ENCODE measurements around the gene MTFP1. TPM values are rescaled to one million over a fixed set of nuclear protein-coding genes. Genes with fewer than 3 reads are reported as not detected.
A peak's percentile ranks its signal among the peaks of the same experiment; 100 is the strongest.

The MTFP1 gene
- total and polyA plus RNA-seq, 4 donors = 6.8 to 20.2 (median 8.8) TPM

DNA sequence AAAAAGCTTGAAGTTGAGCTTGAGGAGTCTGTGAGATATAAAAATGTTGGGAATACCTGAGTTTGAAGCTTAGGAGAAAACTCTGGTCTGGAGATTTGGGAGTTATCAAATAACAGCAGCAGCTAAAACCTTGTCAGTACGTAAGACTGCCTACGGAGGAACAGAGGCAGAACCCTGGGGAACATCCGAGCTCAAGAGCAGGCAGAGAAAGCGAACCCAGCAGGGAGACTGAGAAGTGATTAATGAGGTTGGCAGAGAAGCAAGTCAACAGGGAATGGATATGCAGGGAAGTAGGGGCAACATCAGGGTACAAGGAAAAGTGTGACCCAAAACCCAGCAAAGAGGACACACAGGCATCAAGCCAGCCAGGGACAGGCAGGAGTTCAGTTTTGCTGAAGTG lies 12.6 kb upstream of the MTFP1 start:
- Histone ChIP-seq H3K27me3 (ENCODE audit: control insufficient read depth in 4 of 4, insufficient read depth in 4 of 4, low read length in 3 of 4) (no peaks in the 10 kb centered on the region), H3K4me1 (ENCODE audit: control insufficient read depth in 4 of 4, insufficient read depth in 4 of 4, low read length in 3 of 4) (peaks cover 6 to 79% (median 65%) of the 10 kb centered on the region in 4 donors), H3K27ac (ENCODE audit: low read depth in 1 of 2, low read length in 2 of 2) (peak overlapping the region in 1 of 2 donors; percentile 30), H3K9ac (ENCODE audit: low read depth in 1 of 2, low read length in 2 of 2) (no peak overlapping the region), H3K4me3 (ENCODE audit: low read depth in 1 of 3, low read length in 3 of 3) (no peak overlapping the region), H3K9me3 (ENCODE audit: control insufficient read depth in 4 of 4, low read length in 3 of 4) (no peaks in the 10 kb centered on the region), H3K36me3 (ENCODE audit: control insufficient read depth in 4 of 4, insufficient read depth in 3 of 4, low read depth in 1 of 4, low read length in 3 of 4) (peaks cover 5 to 81% (median 53%) of the 10 kb centered on the region in 4 donors)
- TF ChIP-seq, protein P1, sequence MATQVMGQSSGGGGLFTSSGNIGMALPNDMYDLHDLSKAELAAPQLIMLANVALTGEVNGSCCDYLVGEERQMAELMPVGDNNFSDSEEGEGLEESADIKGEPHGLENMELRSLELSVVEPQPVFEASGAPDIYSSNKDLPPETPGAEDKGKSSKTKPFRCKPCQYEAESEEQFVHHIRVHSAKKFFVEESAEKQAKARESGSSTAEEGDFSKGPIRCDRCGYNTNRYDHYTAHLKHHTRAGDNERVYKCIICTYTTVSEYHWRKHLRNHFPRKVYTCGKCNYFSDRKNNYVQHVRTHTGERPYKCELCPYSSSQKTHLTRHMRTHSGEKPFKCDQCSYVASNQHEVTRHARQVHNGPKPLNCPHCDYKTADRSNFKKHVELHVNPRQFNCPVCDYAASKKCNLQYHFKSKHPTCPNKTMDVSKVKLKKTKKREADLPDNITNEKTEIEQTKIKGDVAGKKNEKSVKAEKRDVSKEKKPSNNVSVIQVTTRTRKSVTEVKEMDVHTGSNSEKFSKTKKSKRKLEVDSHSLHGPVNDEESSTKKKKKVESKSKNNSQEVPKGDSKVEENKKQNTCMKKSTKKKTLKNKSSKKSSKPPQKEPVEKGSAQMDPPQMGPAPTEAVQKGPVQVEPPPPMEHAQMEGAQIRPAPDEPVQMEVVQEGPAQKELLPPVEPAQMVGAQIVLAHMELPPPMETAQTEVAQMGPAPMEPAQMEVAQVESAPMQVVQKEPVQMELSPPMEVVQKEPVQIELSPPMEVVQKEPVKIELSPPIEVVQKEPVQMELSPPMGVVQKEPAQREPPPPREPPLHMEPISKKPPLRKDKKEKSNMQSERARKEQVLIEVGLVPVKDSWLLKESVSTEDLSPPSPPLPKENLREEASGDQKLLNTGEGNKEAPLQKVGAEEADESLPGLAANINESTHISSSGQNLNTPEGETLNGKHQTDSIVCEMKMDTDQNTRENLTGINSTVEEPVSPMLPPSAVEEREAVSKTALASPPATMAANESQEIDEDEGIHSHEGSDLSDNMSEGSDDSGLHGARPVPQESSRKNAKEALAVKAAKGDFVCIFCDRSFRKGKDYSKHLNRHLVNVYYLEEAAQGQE (IDR thresholded peaks at IDR 0.05) = no peak
- TF ChIP-seq EGR1 (IDR thresholded peaks at IDR 0.05; ENCODE audit: low read depth in 2 of 2) (no peak), HNF4G (IDR thresholded peaks at IDR 0.05) (no peak), JUND (IDR thresholded peaks at IDR 0.05) (no peak), TAF1 (conservative IDR thresholded peaks at IDR 0.05) (no peak), FOXA2 (IDR thresholded peaks at IDR 0.05) (no peak), SP1 (IDR thresholded peaks at IDR 0.05) (no peak), HNF4A (conservative IDR thresholded peaks at IDR 0.05) (no peak), CTCF (IDR thresholded peaks at IDR 0.05; ENCODE audit: low read depth, low read length, missing input control) (no peak), FOXA1 (IDR thresholded peaks at IDR 0.05) (no peak), YY1 (IDR thresholded peaks at IDR 0.05) (no peak), ZBTB33 (IDR thresholded peaks at IDR 0.05) (no peak), RAD21 (IDR thresholded peaks at IDR 0.05) (no peak), RXRA (IDR thresholded peaks at IDR 0.05) (no peak)
- TF ChIP-seq, protein P2, sequence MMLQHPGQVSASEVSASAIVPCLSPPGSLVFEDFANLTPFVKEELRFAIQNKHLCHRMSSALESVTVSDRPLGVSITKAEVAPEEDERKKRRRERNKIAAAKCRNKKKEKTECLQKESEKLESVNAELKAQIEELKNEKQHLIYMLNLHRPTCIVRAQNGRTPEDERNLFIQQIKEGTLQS (IDR thresholded peaks at IDR 0.05) = no peak
- no peak for DNase-seq (ENCODE audit: low spot score)
- 94% methylated on average over 4 of the region's 4 CpGs for WGBS

DNA sequence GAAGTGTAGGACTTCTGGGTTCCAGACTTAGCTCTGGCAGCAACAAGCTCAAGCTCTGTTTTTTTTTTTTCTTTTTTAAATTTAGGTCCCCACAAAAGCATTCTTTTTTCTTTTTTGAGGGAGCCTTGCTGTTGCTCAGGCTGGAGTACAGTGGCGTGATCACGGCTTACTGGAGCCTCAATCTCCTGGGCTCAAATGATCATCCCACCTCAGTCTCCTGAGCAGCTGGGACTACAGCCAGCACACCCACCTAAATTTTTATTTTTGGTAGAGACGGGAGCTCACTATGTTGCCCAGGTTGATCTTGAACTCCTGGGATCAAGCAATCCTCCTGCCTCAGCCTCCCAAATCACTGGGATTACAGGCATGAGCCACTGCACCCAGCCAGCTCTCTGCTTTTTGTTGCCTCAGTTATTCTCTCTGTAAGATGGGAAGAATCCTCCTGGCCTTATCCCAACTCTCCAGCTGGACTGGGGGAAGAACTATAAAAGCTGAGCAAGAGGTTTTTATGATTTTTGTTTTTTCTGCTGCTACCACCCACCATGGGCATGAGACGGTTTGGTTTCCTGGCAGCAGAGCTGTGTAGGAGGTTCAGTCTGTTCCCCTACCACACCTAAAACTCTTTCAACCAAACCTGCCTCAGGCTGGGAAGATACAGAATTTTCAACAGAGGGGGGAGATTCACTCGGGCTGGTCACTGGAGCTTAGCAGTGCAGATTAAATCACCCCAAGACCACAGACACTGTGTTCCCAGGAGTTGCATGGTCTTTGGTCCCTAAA lies 11.6 kb upstream of the MTFP1 start:
- Histone ChIP-seq H3K9me3 (ENCODE audit: control insufficient read depth in 4 of 4, low read length in 3 of 4) (no peaks in the 10 kb centered on the region), H3K9ac (ENCODE audit: low read depth in 1 of 2, low read length in 2 of 2) (no peak overlapping the region), H3K36me3 (ENCODE audit: control insufficient read depth in 4 of 4, insufficient read depth in 3 of 4, low read depth in 1 of 4, low read length in 3 of 4) (peaks cover 5 to 79% (median 44%) of the 10 kb centered on the region in 4 donors), H3K27ac (ENCODE audit: low read depth in 1 of 2, low read length in 2 of 2) (no peak overlapping the region), H3K27me3 (ENCODE audit: control insufficient read depth in 4 of 4, insufficient read depth in 4 of 4, low read length in 3 of 4) (no peaks in the 10 kb centered on the region), H3K4me3 (ENCODE audit: low read depth in 1 of 3, low read length in 3 of 3) (no peak overlapping the region), H3K4me1 (ENCODE audit: control insufficient read depth in 4 of 4, insufficient read depth in 4 of 4, low read length in 3 of 4) (peaks cover 10 to 82% (median 68%) of the 10 kb centered on the region in 4 donors)
- 85% methylated on average over 5 of the region's 5 CpGs for WGBS
- no peak for DNase-seq (ENCODE audit: low spot score)
- no peak for TF ChIP-seq HNF4G (IDR thresholded peaks at IDR 0.05)
- no peak for TF ChIP-seq HNF4A (conservative IDR thresholded peaks at IDR 0.05)
- no peak for TF ChIP-seq RXRA (IDR thresholded peaks at IDR 0.05)
- TF ChIP-seq JUND (IDR thresholded peaks at IDR 0.05) = no peak
- TF ChIP-seq FOXA2 (IDR thresholded peaks at IDR 0.05) = no peak
- no peak for TF ChIP-seq RAD21 (IDR thresholded peaks at IDR 0.05)
- no peak for TF ChIP-seq EGR1 (IDR thresholded peaks at IDR 0.05; ENCODE audit: low read depth in 2 of 2)
- TF ChIP-seq ZBTB33 (IDR thresholded peaks at IDR 0.05) = no peak
- TF ChIP-seq SP1 (IDR thresholded peaks at IDR 0.05) = no peak
- TF ChIP-seq YY1 (IDR thresholded peaks at IDR 0.05) = no peak
- TF ChIP-seq, protein P2 (IDR thresholded peaks at IDR 0.05) = no peak

Measured in liver (tissue), 9 donors.